ENCODE measurements around the gene COPA.

COPA gene

GRCh38 chr1:160362168-160362957 lies 19.3 kb upstream of the COPA start:
- DNase-seq = no peak

- no peak for DNase-seq
Observed at GRCh38 chr1:160361814-160362167, 18.7 kb upstream of the COPA start.

GRCh38 chr1:160361199-160361598 lies 18.1 kb upstream of the COPA start:
- DNase-seq = no peak

- no peak for DNase-seq
Observed at GRCh38 chr1:160360227-160360695, 17.2 kb upstream of the COPA start.

- no peak for DNase-seq
Observed at GRCh38 chr1:160359559-160360226, 16.6 kb upstream of the COPA start.

- no peak for DNase-seq
Observed at GRCh38 chr1:160358073-160358472, 15.0 kb upstream of the COPA start.

GRCh38 chr1:160357286-160358002 lies 14.4 kb upstream of the COPA start:
- DNase-seq = no peak

- DNase-seq = no peak
Observed at GRCh38 chr1:160354388-160354985, 11.4 kb upstream of the COPA start.

- no peak for DNase-seq
Observed at GRCh38 chr1:160353223-160353622, 10.2 kb upstream of the COPA start.

GRCh38 chr1:160352555-160352954 lies 9.5 kb upstream of the COPA start:
- DNase-seq = no peak

- DNase-seq = no peak
Observed at GRCh38 chr1:160351629-160352028, 8.6 kb upstream of the COPA start.

GRCh38 chr1:160346958-160347357 lies 3.9 kb upstream of the COPA start:
- no peak for DNase-seq

GRCh38 chr1:160346463-160346862 lies 3.4 kb upstream of the COPA start:
- no peak for DNase-seq

GRCh38 chr1:160344936-160345335 lies 1.9 kb upstream of the COPA start:
- DNase-seq = no peak

- DNase-seq = no peak
Observed at GRCh38 chr1:160344241-160344640, 1.2 kb upstream of the COPA start.

- DNase-seq = no peak
Observed at GRCh38 chr1:160342526-160342925, 524 bp downstream of the COPA start.

- DNase-seq = no peak
Observed at GRCh38 chr1:160340866-160341265, 2.2 kb downstream of the COPA start.

- DNase-seq = no peak
Observed at GRCh38 chr1:160340146-160340545, 2.9 kb downstream of the COPA start.

GRCh38 chr1:160338580-160338979 lies 4.5 kb downstream of the COPA start:
- DNase-seq = no peak

- no peak for DNase-seq
Observed at GRCh38 chr1:160332516-160332915, 10.5 kb downstream of the COPA start.

GRCh38 chr1:160330119-160330518 lies 12.9 kb downstream of the COPA start:
- DNase-seq = no peak

GRCh38 chr1:160328184-160328583 lies 14.9 kb downstream of the COPA start:
- no peak for DNase-seq

GRCh38 chr1:160326418-160326817 lies 16.6 kb downstream of the COPA start:
- DNase-seq = no peak

GRCh38 chr1:160325252-160325651 lies 17.8 kb downstream of the COPA start:
- no peak for DNase-seq

Data from SHP77 treated with DMSO at 0.1 percent for 48 hours (cell line).